ENCODE measurements around the gene PROZ. TPM values are rescaled to one million over a fixed set of nuclear protein-coding genes. Genes with fewer than 3 reads are reported as not detected.

PROZ gene
- total and polyA plus RNA-seq, 3 experiments from 2014 or later: not detected

GRCh38 chr13:113201815-113202214 is 43.4 kb downstream of the PROZ start:
- CTCF ChIA-PET: no interaction called here
- POLR2A ChIA-PET: interaction anchor here (0.5 kb wide), 1 partner anchor 317 kb away, joined by 4 read pairs; no protein-coding TSS in a partner anchor
- peaks cover 46 to 63% (median 56%) of the 10 kb centered on the region in 3 donors for H3K4me1 Mint-ChIP-seq

GRCh38 chr13:113202912-113203311 is 44.5 kb downstream of the PROZ start:
- no peak overlapping the region for H3K4me3 ChIP-seq (ENCODE audit: low read length)
- H3K4me1 ChIP-seq (ENCODE audit: insufficient read depth, low read length): peaks cover 54% of the 10 kb centered on the region
- H3K27me3 Mint-ChIP-seq: no peaks in the 10 kb centered on the region
- H3K4me3 Mint-ChIP-seq: peak overlapping the region in 3 of 7 donors; percentile 34 to 49 (median 42)
- POLR2A ChIA-PET: no interaction called here
- peaks cover 56 to 74% (median 67%) of the 10 kb centered on the region in 3 donors for H3K4me1 Mint-ChIP-seq
- DNase-seq: no peak
- H3K36me3 ChIP-seq (ENCODE audit: insufficient read depth, low read length): peaks cover 17% of the 10 kb centered on the region
- no peaks in the 10 kb centered on the region for H3K9me3 ChIP-seq (ENCODE audit: low read length)
- peaks cover 0 to 69% (median 5%) of the 10 kb centered on the region in 3 donors for H3K36me3 Mint-ChIP-seq
- H3K27ac ChIP-seq (ENCODE audit: low read depth, low read length): no peak overlapping the region
- no peaks in the 10 kb centered on the region for H3K27me3 ChIP-seq (ENCODE audit: insufficient read depth, low read length, poor library complexity, severe bottlenecking)
- peak overlapping the region in 6 of 8 donors; percentile 24 to 84 (median 58) for H3K27ac Mint-ChIP-seq
- no peaks in the 10 kb centered on the region for H3K9me3 Mint-ChIP-seq
- CTCF ChIA-PET: no interaction called here

More at GRCh38 chr13:113201815-113202214, 43.4 kb downstream of the PROZ start:
- H3K9me3 ChIP-seq (ENCODE audit: low read length): no peaks in the 10 kb centered on the region
- H3K4me3 ChIP-seq (ENCODE audit: low read length): no peak overlapping the region
- peaks cover 0 to 71% (median 10%) of the 10 kb centered on the region in 3 donors for H3K36me3 Mint-ChIP-seq
- H3K4me1 ChIP-seq (ENCODE audit: insufficient read depth, low read length): peaks cover 43% of the 10 kb centered on the region
- DNase-seq: no peak
- no peaks in the 10 kb centered on the region for H3K9me3 Mint-ChIP-seq
- H3K4me3 Mint-ChIP-seq: no peak overlapping the region
- H3K27ac ChIP-seq (ENCODE audit: low read depth, low read length): no peak overlapping the region
- no peaks in the 10 kb centered on the region for H3K27me3 ChIP-seq (ENCODE audit: insufficient read depth, low read length, poor library complexity, severe bottlenecking)
- no peaks in the 10 kb centered on the region for H3K27me3 Mint-ChIP-seq
- peak overlapping the region in 3 of 8 donors; percentile 2 to 85 (median 17) for H3K27ac Mint-ChIP-seq
- peaks cover 27% of the 10 kb centered on the region for H3K36me3 ChIP-seq (ENCODE audit: insufficient read depth, low read length)

- CTCF ChIA-PET: no interaction called here
- peak overlapping the region in 7 of 8 donors; percentile 46 to 87 (median 58) for H3K27ac Mint-ChIP-seq
- peaks cover 56 to 75% (median 68%) of the 10 kb centered on the region in 3 donors for H3K4me1 Mint-ChIP-seq
- POLR2A ChIA-PET: no interaction called here
- H3K27me3 ChIP-seq (ENCODE audit: insufficient read depth, low read length, poor library complexity, severe bottlenecking): no peaks in the 10 kb centered on the region
- no peaks in the 10 kb centered on the region for H3K27me3 Mint-ChIP-seq
- H3K27ac ChIP-seq (ENCODE audit: low read depth, low read length): no peak overlapping the region
- peaks cover 54% of the 10 kb centered on the region for H3K4me1 ChIP-seq (ENCODE audit: insufficient read depth, low read length)
- H3K4me3 Mint-ChIP-seq: peak overlapping the region in 2 of 7 donors; percentile 42 to 44
- no peaks in the 10 kb centered on the region for H3K9me3 Mint-ChIP-seq
- no peak for DNase-seq
- H3K9me3 ChIP-seq (ENCODE audit: low read length): no peaks in the 10 kb centered on the region
- no peak overlapping the region for H3K4me3 ChIP-seq (ENCODE audit: low read length)
- H3K36me3 Mint-ChIP-seq: peaks cover 0 to 63% (median 2%) of the 10 kb centered on the region in 3 donors
- H3K36me3 ChIP-seq (ENCODE audit: insufficient read depth, low read length): peaks cover 14% of the 10 kb centered on the region
These were observed 45.3 kb downstream of the PROZ start for GRCh38 chr13:113203507-113204377.

GRCh38 chr13:113204378-113204734 is 45.9 kb downstream of the PROZ start:
- Mint-ChIP-seq H3K36me3 (peaks cover 0 to 56% (median 2%) of the 10 kb centered on the region in 3 donors), H3K27ac (peak overlapping the region in 3 of 8 donors; percentile 46 to 50 (median 47)), H3K27me3 (no peaks in the 10 kb centered on the region), H3K9me3 (no peaks in the 10 kb centered on the region), H3K4me1 (peaks cover 56 to 74% (median 68%) of the 10 kb centered on the region in 3 donors), H3K4me3 (peak overlapping the region in 1 of 7 donors; percentile 20)
- POLR2A ChIA-PET: no interaction called here
- Histone ChIP-seq H3K4me3 (ENCODE audit: low read length) (no peak overlapping the region), H3K27ac (ENCODE audit: low read depth, low read length) (no peak overlapping the region), H3K27me3 (ENCODE audit: insufficient read depth, low read length, poor library complexity, severe bottlenecking) (no peaks in the 10 kb centered on the region), H3K9me3 (ENCODE audit: low read length) (no peaks in the 10 kb centered on the region), H3K36me3 (ENCODE audit: insufficient read depth, low read length) (peaks cover 7% of the 10 kb centered on the region), H3K4me1 (ENCODE audit: insufficient read depth, low read length) (peaks cover 54% of the 10 kb centered on the region)
- CTCF ChIA-PET: no interaction called here
- DNase-seq: no peak

- POLR2A ChIA-PET: no interaction called here
- DNase-seq: no peak
- peaks cover 58 to 66% (median 62%) of the 10 kb centered on the region in 3 donors for H3K4me1 Mint-ChIP-seq
- H3K36me3 ChIP-seq (ENCODE audit: insufficient read depth, low read length): no peaks in the 10 kb centered on the region
- no peak overlapping the region for H3K27ac ChIP-seq (ENCODE audit: low read depth, low read length)
- CTCF ChIA-PET: no interaction called here
- H3K27ac Mint-ChIP-seq: peak overlapping the region; percentile 21 to 96 (median 60)
- H3K4me1 ChIP-seq (ENCODE audit: insufficient read depth, low read length): peaks cover 59% of the 10 kb centered on the region
- no peaks in the 10 kb centered on the region for H3K9me3 ChIP-seq (ENCODE audit: low read length)
- H3K9me3 Mint-ChIP-seq: no peaks in the 10 kb centered on the region
- H3K4me3 Mint-ChIP-seq: peak overlapping the region; percentile 1 to 98 (median 56)
- H3K27me3 Mint-ChIP-seq: no peaks in the 10 kb centered on the region
- no peaks in the 10 kb centered on the region for H3K27me3 ChIP-seq (ENCODE audit: insufficient read depth, low read length, poor library complexity, severe bottlenecking)
- no peak overlapping the region for H3K4me3 ChIP-seq (ENCODE audit: low read length)
- peaks cover 0 to 48% (median 4%) of the 10 kb centered on the region in 3 donors for H3K36me3 Mint-ChIP-seq
These were observed 47.0 kb downstream of the PROZ start for GRCh38 chr13:113205428-113205931.

- POLR2A ChIA-PET: interaction anchor here (1.5 kb wide), 1 partner anchor 24 kb away, joined by 5 read pairs; no protein-coding TSS in a partner anchor
- peak overlapping the region; percentile 84 for H3K4me3 ChIP-seq (ENCODE audit: low read length)
- H3K4me3 Mint-ChIP-seq: peak overlapping the region; percentile 88 to 98 (median 92)
These were observed 49.0 kb downstream of the PROZ start for GRCh38 chr13:113207460-113207859.

GRCh38 chr13:113207890-113208420 is 49.5 kb downstream of the PROZ start:
- POLR2A ChIA-PET: interaction anchor here (0.6 to 2.4 kb wide), 4 partner anchors 23 to 89 kb away, joined by 4 to 16 read pairs (median 6); partner anchors contain the start of gene LAMP1
- peaks cover 69% of the 10 kb centered on the region for H3K4me1 ChIP-seq (ENCODE audit: insufficient read depth, low read length)
- H3K9me3 Mint-ChIP-seq: no peaks in the 10 kb centered on the region
- CTCF ChIA-PET: no interaction called here
- H3K36me3 Mint-ChIP-seq: peaks cover 6 to 55% (median 10%) of the 10 kb centered on the region in 3 donors
- H3K4me3 ChIP-seq (ENCODE audit: low read length): peak overlapping the region; percentile 84
- no peaks in the 10 kb centered on the region for H3K27me3 ChIP-seq (ENCODE audit: insufficient read depth, low read length, poor library complexity, severe bottlenecking)
- H3K4me1 Mint-ChIP-seq: peaks cover 46 to 62% (median 50%) of the 10 kb centered on the region in 3 donors
- no peak for DNase-seq
- H3K27ac Mint-ChIP-seq: peak overlapping the region; percentile 87 to 98 (median 95)
- H3K36me3 ChIP-seq (ENCODE audit: insufficient read depth, low read length): no peaks in the 10 kb centered on the region
- H3K27me3 Mint-ChIP-seq: no peaks in the 10 kb centered on the region
- peak overlapping the region; percentile 93 for H3K27ac ChIP-seq (ENCODE audit: low read depth, low read length)
- peak overlapping the region; percentile 88 to 98 (median 92) for H3K4me3 Mint-ChIP-seq
- H3K9me3 ChIP-seq (ENCODE audit: low read length): no peaks in the 10 kb centered on the region

More at GRCh38 chr13:113207460-113207859, 49.0 kb downstream of the PROZ start:
- peak overlapping the region; percentile 93 for H3K27ac ChIP-seq (ENCODE audit: low read depth, low read length)
- no peaks in the 10 kb centered on the region for H3K9me3 ChIP-seq (ENCODE audit: low read length)
- DNase-seq: no peak
- H3K27me3 ChIP-seq (ENCODE audit: insufficient read depth, low read length, poor library complexity, severe bottlenecking): no peaks in the 10 kb centered on the region
- H3K4me1 ChIP-seq (ENCODE audit: insufficient read depth, low read length): peaks cover 71% of the 10 kb centered on the region
- no peaks in the 10 kb centered on the region for H3K9me3 Mint-ChIP-seq
- peaks cover 6 to 56% (median 10%) of the 10 kb centered on the region in 3 donors for H3K36me3 Mint-ChIP-seq
- no peaks in the 10 kb centered on the region for H3K27me3 Mint-ChIP-seq
- peak overlapping the region; percentile 87 to 98 (median 95) for H3K27ac Mint-ChIP-seq
- CTCF ChIA-PET: interaction anchor here (0.9 kb wide), 1 partner anchor 10 kb away, joined by 3 read pairs; no protein-coding TSS in a partner anchor
- H3K4me1 Mint-ChIP-seq: peaks cover 51 to 67% (median 55%) of the 10 kb centered on the region in 3 donors
- H3K36me3 ChIP-seq (ENCODE audit: insufficient read depth, low read length): no peaks in the 10 kb centered on the region

All from CD8-positive, alpha-beta memory T cell (primary cell).